Caco-2 (cell line): ENCODE data around the gene TRIP13. TPM values are rescaled to one million over a fixed set of nuclear protein-coding genes. Genes with fewer than 3 reads are reported as not detected.

Source experiments
- BruUV-seq: library from RNA; stranded (reverse); fragments of 400-500 nt; replicated peaks from 2 replicates; lab custom pipeline; 2021; lab: Mats Ljungman, UMichigan
- CTCF ChIA-PET: fragments of 300-600 bp; sonication (Branson Sonifier 250); formaldehyde crosslinking; loops from one replicate; lab custom pipeline; 2022; ENCODE audit warnings: antibody characterized with exemption; lab: Charles Lee
- POLR2A ChIA-PET: fragments of 300-600 bp; sonication (Branson Sonifier 250); formaldehyde crosslinking; loops from one replicate; lab custom pipeline; 2022; ENCODE audit warnings: antibody characterized with exemption; lab: Charles Lee
- DNase-seq, 2 experiments: peaks; one replicate each; pipeline versions ENCODE4 v3.0.0 to v3.0.0-alpha.2; 2020 to 2022
- H3K27me3 ChIP-seq: replicated peaks from 2 replicates; pipeline ENCODE4 v1.6.0; 2011; ENCODE audit warnings: low read length; ENCODE audit not compliant: control insufficient read depth, insufficient read depth
- H3K36me3 ChIP-seq: 2 replicates; pipeline ENCODE4 v1.5.1; 2011; ENCODE audit warnings: low read length; ENCODE audit not compliant: control insufficient read depth, insufficient read depth
- H3K4me1 ChIP-seq: fragments of 250-450 bp; sonication (Bioruptor Pico); 2 replicates; pipeline ENCODE4 v1.5.1; 2020; ENCODE audit warnings: mild to moderate bottlenecking
- H3K4me3 ChIP-seq: 2 replicates; pipeline ENCODE4 v1.5.1; 2011; ENCODE audit warnings: low read depth, mild to moderate bottlenecking, control low read depth, low read length
- H3K9me3 ChIP-seq: fragments of 250-450 bp; sonication (Bioruptor Pico); 2 replicates; pipeline ENCODE4 v1.5.1; 2020; ENCODE audit warnings: mild to moderate bottlenecking, moderate library complexity
- H3K27ac Mint-ChIP-seq: one replicate; pipeline ENCODE4 v1.8.0; 2022; ENCODE audit warnings: mixed read lengths; ENCODE audit not compliant: unreplicated experiment
- H3K27me3 Mint-ChIP-seq: one replicate; pipeline ENCODE4 v1.8.0; 2022; ENCODE audit warnings: mixed read lengths; ENCODE audit not compliant: insufficient read depth, unreplicated experiment
- H3K36me3 Mint-ChIP-seq: one replicate; pipeline ENCODE4 v1.8.0; 2022; ENCODE audit warnings: mild to moderate bottlenecking, mixed read lengths; ENCODE audit not compliant: insufficient read depth, unreplicated experiment
- H3K4me1 Mint-ChIP-seq: one replicate; pipeline ENCODE4 v1.8.0; 2022; ENCODE audit warnings: low read depth, mixed read lengths; ENCODE audit not compliant: unreplicated experiment
- H3K4me3 Mint-ChIP-seq: one replicate; pipeline ENCODE4 v1.8.0; 2022; ENCODE audit warnings: mild to moderate bottlenecking, moderate library complexity, mixed read lengths; ENCODE audit not compliant: unreplicated experiment
- H3K9me3 Mint-ChIP-seq: one replicate; pipeline ENCODE4 v1.8.0; 2022; ENCODE audit warnings: mixed read lengths; ENCODE audit not compliant: unreplicated experiment
- intact Hi-C: fragments of 100-400 bp; cut with micrococcal nuclease; formaldehyde crosslinking; loops from one replicate; pipeline ENCODE4 v1.10.0; 2022; ENCODE audit not compliant: unreplicated experiment
- total RNA-seq: library from RNA; stranded (reverse); gene quantifications from 2 replicates; pipeline ENCODE4 v1.2.3, GENCODE V29; 2022
- TF ChIP-seq, protein P1 (sequence below), 2 experiments: fragments of 200-600 bp in 1 of 2; IDR thresholded peaks; 1 replicate in 1 of 2; 2 replicates in 1 of 2; pipeline versions ENCODE4 v1.5.1 to v1.8.0; 2011 to 2022; ENCODE audit warnings: antibody characterized with exemption in 1 of 2, control low read depth in 1 of 2, inconsistent platforms in 1 of 2, low read depth in 1 of 2, low read length in 1 of 2, mild to moderate bottlenecking in 1 of 2, moderate library complexity in 1 of 2; ENCODE audit not compliant: insufficient read depth in 1 of 2, severe bottlenecking in 1 of 2, unreplicated experiment in 1 of 2

The TRIP13 gene
- total RNA-seq, 1 experiment from 2014 or later, result 42.5 TPM

DNA sequence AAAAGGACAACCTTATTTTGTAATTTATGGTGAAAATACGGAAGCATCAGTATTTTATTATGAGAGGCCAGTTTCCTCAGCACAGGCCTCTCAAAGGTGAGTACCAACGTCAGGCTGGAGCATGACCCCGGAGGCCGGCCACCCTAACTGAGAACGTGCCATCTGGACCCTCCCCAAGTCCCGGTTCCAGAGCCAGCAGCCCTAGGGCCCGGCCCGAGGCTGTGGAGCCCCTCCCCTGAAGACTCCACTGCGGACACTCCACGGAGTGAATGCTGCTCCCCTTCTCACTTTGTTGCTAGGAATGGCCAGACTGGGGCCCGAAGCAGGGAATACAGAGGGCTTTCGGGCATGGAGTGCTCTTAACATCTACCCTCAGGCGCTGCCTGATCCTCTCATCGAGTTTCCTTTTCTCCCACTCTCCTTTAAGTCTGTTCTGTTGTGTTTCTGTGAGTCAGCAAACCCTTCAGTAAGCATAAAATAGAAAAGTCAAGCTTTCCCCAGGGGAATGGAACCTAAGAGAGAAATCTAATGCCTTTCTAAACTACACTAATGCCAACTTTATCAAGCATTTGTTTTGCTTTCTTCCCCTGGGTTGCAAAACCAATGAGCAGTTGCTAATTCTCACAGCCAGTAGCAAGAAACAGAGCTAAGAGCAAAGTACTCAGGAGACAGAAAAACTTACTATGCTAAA lies 4.6 kb upstream of the TRIP13 start:
- no TSS peak for BruUV-seq
- Mint-ChIP-seq H3K4me3 (no peak overlapping the region), H3K4me1 (peaks cover 7% of the 10 kb centered on the region), H3K36me3 (peaks cover 85% of the 10 kb centered on the region), H3K27ac (no peak overlapping the region), H3K9me3 (no peaks in the 10 kb centered on the region), H3K27me3 (no peaks in the 10 kb centered on the region)
- TF ChIP-seq, protein P1, sequence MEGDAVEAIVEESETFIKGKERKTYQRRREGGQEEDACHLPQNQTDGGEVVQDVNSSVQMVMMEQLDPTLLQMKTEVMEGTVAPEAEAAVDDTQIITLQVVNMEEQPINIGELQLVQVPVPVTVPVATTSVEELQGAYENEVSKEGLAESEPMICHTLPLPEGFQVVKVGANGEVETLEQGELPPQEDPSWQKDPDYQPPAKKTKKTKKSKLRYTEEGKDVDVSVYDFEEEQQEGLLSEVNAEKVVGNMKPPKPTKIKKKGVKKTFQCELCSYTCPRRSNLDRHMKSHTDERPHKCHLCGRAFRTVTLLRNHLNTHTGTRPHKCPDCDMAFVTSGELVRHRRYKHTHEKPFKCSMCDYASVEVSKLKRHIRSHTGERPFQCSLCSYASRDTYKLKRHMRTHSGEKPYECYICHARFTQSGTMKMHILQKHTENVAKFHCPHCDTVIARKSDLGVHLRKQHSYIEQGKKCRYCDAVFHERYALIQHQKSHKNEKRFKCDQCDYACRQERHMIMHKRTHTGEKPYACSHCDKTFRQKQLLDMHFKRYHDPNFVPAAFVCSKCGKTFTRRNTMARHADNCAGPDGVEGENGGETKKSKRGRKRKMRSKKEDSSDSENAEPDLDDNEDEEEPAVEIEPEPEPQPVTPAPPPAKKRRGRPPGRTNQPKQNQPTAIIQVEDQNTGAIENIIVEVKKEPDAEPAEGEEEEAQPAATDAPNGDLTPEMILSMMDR (IDR thresholded peaks at IDR 0.05; ENCODE audit: insufficient read depth in 1 of 2, low read depth in 1 of 2, low read length in 1 of 2, severe bottlenecking in 1 of 2, unreplicated experiment in 1 of 2), result no peak
- peaks cover 11% of the 10 kb centered on the region for H3K36me3 ChIP-seq
- CTCF ChIA-PET, result no interaction called here
- no peak for DNase-seq
- H3K9me3 ChIP-seq, result no peaks in the 10 kb centered on the region
- intact Hi-C loops, result no loop called here
- POLR2A ChIA-PET, result no interaction called here
- H3K27me3 ChIP-seq, result no peaks in the 10 kb centered on the region
- no peaks in the 10 kb centered on the region for H3K4me1 ChIP-seq
- no peak overlapping the region for H3K4me3 ChIP-seq

DNA sequence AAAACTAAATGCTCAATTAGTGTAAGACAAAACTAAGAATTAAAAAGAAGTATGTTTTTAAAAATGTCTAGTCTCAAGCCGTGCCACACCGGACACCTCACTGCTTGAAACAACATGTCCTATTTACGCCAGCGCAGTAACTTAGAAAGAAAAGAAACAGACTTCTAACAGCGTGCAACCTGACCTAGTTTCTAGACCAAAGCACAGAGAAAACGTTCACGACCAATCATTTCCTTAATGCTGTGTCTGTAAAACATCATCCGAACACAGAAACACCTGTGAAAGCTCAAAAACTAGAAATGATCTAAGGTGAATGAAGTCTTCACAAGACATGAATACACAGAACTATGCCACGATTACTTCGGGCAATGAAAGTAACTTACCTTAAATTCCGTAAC lies 4.0 kb upstream of the TRIP13 start:
- no peaks in the 10 kb centered on the region for H3K9me3 Mint-ChIP-seq
- Histone ChIP-seq H3K36me3 (peaks cover 11% of the 10 kb centered on the region), H3K27me3 (no peaks in the 10 kb centered on the region), H3K9me3 (no peaks in the 10 kb centered on the region), H3K4me1 (0 out of 2 replicates have a peak, but pooled peaks cover 3% of the 10 kb centered on the region), H3K4me3 (no peak overlapping the region)
- DNase-seq, result no peak
- ChIA-PET POLR2A (no interaction called here), CTCF (no interaction called here)
- TF ChIP-seq, protein P1 (IDR thresholded peaks at IDR 0.05; ENCODE audit: insufficient read depth in 1 of 2, low read depth in 1 of 2, low read length in 1 of 2, severe bottlenecking in 1 of 2, unreplicated experiment in 1 of 2), result no peak
- intact Hi-C loops, result no loop called here
- no peaks in the 10 kb centered on the region for H3K27me3 Mint-ChIP-seq
- peaks cover 7% of the 10 kb centered on the region for H3K4me1 Mint-ChIP-seq
- BruUV-seq, result no TSS peak
- H3K36me3 Mint-ChIP-seq, result peaks cover 80% of the 10 kb centered on the region
- H3K4me3 Mint-ChIP-seq, result no peak overlapping the region
- H3K27ac Mint-ChIP-seq, result no peak overlapping the region

DNA sequence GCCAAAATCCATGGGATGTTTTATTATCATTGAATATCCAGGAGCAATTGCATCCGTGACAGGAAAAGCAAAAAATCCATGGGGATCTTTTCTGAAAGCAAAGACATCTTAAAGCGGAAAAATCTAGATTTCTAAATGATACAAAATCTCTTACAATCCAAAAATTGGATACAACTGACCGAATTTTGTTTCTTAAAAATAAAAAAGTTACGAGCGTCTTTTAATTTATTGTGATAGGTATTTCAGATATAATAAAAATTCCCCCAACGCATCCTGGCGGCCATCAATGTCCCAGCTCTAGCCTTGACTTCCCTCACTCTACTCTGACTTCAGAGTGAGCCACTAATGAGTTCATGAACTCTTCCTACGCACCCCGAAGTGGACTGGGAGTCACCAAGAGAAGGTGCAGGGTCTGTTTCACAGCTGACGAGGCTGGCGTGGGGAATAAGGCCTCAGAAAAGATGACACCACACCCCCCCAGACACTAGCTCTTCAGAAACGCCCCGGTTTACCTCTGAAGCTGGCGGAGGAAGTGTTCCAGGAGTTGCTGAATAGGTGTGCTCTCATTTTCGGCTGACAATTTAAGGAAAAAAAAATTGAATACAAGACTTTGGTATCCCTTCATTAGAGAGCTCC lies 3.5 kb upstream of the TRIP13 start:
- no peak overlapping the region for H3K4me3 Mint-ChIP-seq
- intact Hi-C loops, result no loop called here
- H3K4me1 Mint-ChIP-seq, result peaks cover 12% of the 10 kb centered on the region
- no peak overlapping the region for H3K27ac Mint-ChIP-seq
- H3K27me3 ChIP-seq, result no peaks in the 10 kb centered on the region
- no peaks in the 10 kb centered on the region for H3K9me3 Mint-ChIP-seq
- POLR2A ChIA-PET, result no interaction called here
- no TSS peak for BruUV-seq
- no peak overlapping the region for H3K4me3 ChIP-seq
- H3K36me3 ChIP-seq, result peaks cover 9% of the 10 kb centered on the region
- H3K4me1 ChIP-seq, result 0 out of 2 replicates have a peak, but pooled peaks cover 7% of the 10 kb centered on the region
- H3K9me3 ChIP-seq, result no peaks in the 10 kb centered on the region
- CTCF ChIA-PET, result no interaction called here
- no peak for DNase-seq
- TF ChIP-seq, protein P1 (IDR thresholded peaks at IDR 0.05; ENCODE audit: insufficient read depth in 1 of 2, low read depth in 1 of 2, low read length in 1 of 2, severe bottlenecking in 1 of 2, unreplicated experiment in 1 of 2), result no peak
- no peaks in the 10 kb centered on the region for H3K27me3 Mint-ChIP-seq
- peaks cover 80% of the 10 kb centered on the region for H3K36me3 Mint-ChIP-seq
